ENCODE results near the gene CFAP97D1. TPM values are rescaled to one million over a fixed set of nuclear protein-coding genes. Genes with fewer than 3 reads are reported as not detected.
"Not testable (repeated sequence)": the region's sequence is repeated elsewhere in the genome, so short reads cannot be mapped to it uniquely, and the experiment has no call there.

Gene CFAP97D1
- total RNA-seq, 3 donors from 2014 or later = not detected

DNA sequence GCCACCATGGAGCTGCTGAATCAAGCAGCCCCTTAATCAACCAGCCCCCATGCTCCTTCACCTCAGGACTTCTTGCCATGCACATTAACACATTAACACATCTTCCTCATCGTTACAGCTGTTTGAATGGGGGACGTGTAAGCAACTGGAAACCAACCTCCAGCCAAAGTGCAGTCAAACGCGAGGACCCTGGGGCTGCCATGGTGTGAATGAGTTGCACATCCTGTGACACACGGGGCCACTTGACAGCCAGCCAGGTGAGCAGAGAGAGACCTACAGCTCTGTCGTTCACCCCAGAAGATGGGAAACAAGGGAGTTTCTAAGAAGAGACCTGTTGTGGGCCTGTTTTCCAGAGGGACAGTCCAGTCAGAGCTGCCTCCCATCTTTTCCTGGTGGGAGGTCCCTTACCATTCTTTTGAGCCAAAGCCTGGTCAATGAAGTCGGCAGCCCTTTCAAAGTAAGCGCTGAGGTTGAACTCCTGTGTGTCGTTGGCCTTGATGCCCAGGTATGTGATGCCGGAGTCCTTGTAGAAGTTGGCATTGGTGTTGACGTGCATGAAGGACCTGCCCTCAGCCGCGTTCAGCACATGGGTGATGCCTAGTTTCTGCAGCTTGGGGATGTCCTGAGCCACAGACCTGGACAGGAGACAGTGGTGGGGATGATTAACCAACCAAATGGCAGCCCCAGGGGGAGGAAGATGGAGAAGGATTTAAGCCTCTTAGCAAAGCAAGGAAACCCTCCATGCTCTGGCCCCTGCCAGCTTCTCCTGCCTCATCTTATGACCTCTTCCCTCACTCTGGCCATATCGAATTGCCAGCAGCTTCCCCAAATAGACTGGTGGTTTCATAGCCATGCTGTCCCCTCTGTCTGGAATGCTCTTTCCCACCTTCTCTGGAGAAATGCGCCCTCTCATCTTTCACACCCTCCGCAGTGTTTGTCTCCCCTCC is 5.7 kb upstream of the CFAP97D1 start:
- H3K9me3 Mint-ChIP-seq = no peaks in the 10 kb centered on the region
- H3K36me3 Mint-ChIP-seq (ENCODE audit: insufficient read depth) = peaks cover 11% of the 10 kb centered on the region
- DNase-seq (no peak), ATAC-seq (no peak)
- no peak overlapping the region for H3K4me3 Mint-ChIP-seq
- no peaks in the 10 kb centered on the region for H3K27me3 Mint-ChIP-seq (ENCODE audit: low read depth)
- peaks cover 12% of the 10 kb centered on the region for H3K4me1 Mint-ChIP-seq (ENCODE audit: low read depth)

DNA sequence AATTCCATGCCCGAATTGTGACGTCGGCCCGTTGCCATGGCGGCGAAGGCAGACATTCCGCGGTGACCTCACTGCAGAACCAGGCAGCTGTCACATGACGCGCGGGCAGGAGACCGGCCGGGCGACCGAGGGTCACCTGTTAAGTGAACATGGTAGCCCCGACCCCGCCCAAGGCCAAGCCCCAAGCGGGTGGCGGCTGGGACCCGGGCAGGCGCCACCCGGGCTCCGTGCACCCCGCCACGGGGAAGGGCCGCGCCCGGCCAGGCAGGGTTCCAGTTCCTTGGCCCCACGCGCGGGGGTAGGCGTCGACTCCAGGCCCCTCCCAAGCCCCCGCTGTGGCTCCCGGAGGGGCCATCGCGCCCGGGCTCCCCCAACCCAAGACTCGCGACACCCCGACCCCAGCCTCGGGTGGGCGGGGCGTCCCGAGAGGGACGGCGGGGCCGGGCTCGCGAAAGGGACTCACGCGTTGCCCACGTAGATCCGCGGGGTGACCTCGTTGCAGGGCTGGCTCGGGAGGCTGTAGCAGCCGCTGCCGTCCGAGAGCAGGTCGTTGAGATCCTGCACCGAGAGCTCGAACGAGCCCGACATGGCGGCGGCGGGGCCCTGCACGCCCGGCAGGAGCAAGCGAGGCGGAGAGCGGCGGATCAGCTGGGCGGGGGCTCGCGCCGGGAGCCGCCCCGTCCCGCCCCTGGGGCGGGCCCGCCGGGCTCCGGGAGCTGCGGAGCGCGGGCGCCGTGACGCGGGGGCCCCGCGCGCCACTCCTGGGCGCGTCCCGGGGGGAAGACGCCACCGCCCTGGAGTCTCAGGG is 1.7 kb upstream of the CFAP97D1 start, which contains the start of gene DUSP3:
TSS of gene DUSP3 (minus strand) at position 641 of the 808 bp plus-strand sequence. CDS start at position 588, 53 bp downstream.
- H3K36me3 Mint-ChIP-seq (ENCODE audit: insufficient read depth) = no peaks in the 10 kb centered on the region
- peaks cover 24% of the 10 kb centered on the region for H3K27me3 Mint-ChIP-seq (ENCODE audit: low read depth)
- H3K4me1 Mint-ChIP-seq (ENCODE audit: low read depth) = peaks cover 10% of the 10 kb centered on the region
- peak; percentile 98 to 99 for ATAC-seq
- no peaks in the 10 kb centered on the region for H3K9me3 Mint-ChIP-seq
- peak; percentile 62 for DNase-seq
- H3K4me3 Mint-ChIP-seq = peak within 1 kb of the TSS; percentile 85

DNA sequence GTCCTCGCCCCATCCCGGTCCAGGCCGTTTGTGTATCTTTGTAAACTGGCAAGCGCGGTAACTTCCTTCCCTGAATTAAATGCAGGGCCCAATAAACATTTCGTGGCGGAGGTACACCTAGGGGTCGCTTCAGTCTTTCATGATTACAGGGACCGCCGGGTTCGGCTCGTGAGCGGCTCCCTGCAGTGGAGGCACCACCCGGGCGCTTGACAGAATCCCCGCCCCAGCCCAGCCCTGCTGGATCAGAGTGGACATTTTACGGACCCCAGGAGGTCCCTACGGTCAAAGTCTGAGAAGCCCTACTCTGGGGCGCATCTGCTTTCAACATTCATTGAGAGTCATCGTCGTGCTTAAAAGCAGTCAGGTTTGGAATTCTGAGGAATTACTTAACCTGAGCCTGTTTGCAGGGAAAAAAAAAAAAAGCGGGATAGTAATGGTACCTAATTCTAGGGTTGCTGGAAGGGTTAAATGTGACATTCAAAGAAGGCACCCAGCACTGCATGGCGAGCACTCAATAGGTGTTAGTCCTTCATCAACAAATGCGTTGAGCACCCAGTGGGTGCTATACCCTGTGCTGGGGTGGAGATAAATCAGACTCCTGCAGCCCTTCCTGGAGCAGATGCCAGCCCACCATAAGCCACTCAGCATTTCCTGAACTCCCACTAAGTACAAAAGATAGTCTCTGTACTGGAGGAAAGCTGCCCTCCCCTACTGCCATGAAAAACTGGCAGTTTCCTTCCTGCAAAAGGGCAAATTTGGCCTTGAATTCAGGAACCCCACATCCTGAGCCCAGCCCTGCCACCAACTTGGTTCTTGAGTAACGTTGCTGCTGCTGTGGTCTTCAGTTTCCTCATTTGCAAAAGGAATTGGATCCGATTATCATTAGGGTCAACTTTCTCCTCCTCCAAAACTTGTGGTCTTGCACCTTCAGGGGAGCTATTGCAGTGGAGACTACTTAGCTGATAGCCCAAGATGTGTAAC is 800 bp upstream of the CFAP97D1 start:
- Mint-ChIP-seq H3K9me3 (no peaks in the 10 kb centered on the region), H3K27me3 (ENCODE audit: low read depth) (peaks cover 32% of the 10 kb centered on the region), H3K36me3 (ENCODE audit: insufficient read depth) (no peaks in the 10 kb centered on the region), H3K4me3 (peak overlapping the region; percentile 76), H3K4me1 (ENCODE audit: low read depth) (peaks cover 10% of the 10 kb centered on the region)
- ATAC-seq (peak; percentile 32 to 47), DNase-seq (no peak)

DNA sequence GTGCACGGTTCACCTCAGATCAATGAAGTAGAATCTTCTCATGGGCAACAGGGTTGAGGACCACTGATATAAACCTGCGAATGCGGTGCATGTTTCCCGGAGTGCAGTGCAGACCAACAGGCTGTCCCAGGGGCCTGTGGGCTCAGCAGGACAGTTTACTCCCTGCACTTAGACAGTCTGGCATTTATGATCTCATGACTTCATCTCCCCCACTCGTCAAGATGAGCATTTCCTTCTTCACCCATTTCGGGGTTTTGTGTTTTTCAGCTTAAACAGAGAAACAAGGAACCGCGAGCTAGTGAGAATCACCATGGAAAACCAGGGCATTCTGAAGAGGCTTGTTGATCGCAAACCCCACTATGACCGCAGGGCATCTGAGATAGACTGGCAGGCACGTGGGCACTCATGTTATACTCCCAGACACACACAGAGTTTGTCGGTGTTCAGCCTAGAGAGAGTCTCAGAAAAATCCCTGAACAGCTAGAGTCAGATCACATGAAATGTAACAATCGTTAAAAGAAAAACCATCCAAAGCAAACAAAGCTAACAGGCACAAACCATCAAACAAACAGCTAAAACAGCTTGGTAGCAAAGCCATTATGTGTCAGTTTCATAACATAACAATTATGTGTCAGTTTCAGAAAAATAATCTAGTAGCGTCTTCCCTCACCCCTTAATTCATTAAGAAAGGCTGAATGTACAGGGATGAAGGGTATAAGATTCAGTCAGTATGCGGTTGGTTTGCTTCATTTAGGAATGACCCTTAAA is 2.9 kb downstream of the CFAP97D1 start:
- H3K9me3 Mint-ChIP-seq = no peaks in the 10 kb centered on the region
- DNase-seq = no peak
- no peaks in the 10 kb centered on the region for H3K36me3 Mint-ChIP-seq (ENCODE audit: insufficient read depth)
- no peak overlapping the region for H3K4me3 Mint-ChIP-seq
- peaks cover 36% of the 10 kb centered on the region for H3K27me3 Mint-ChIP-seq (ENCODE audit: low read depth)
- no peak for ATAC-seq
- peaks cover 4% of the 10 kb centered on the region for H3K4me1 Mint-ChIP-seq (ENCODE audit: low read depth)

DNA sequence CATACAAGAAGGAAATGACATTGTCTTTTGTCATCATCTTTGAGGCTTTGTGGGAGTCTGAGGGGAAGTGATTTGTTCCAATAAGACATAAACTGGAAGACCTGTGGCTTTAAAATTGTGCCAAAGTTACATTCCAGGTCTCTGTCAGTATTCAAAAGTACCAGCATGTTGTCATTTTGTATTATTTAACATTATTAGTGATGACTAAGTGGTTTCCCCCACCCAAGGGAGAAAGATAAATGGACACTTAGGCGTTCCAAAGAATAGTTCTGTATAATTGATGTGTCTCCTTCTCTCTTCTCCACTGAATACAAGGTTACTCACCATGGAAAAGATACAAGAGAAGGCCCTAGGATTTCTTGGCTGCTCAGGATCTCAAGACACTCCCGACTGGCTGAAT is 3.8 kb downstream of the CFAP97D1 start:
- ATAC-seq = no peak
- DNase-seq = no peak
- no peaks in the 10 kb centered on the region for H3K9me3 Mint-ChIP-seq
- H3K4me1 Mint-ChIP-seq (ENCODE audit: low read depth) = peaks cover 4% of the 10 kb centered on the region
- no peaks in the 10 kb centered on the region for H3K36me3 Mint-ChIP-seq (ENCODE audit: insufficient read depth)
- peaks cover 36% of the 10 kb centered on the region for H3K27me3 Mint-ChIP-seq (ENCODE audit: low read depth)
- H3K4me3 Mint-ChIP-seq = no peak overlapping the region

DNA sequence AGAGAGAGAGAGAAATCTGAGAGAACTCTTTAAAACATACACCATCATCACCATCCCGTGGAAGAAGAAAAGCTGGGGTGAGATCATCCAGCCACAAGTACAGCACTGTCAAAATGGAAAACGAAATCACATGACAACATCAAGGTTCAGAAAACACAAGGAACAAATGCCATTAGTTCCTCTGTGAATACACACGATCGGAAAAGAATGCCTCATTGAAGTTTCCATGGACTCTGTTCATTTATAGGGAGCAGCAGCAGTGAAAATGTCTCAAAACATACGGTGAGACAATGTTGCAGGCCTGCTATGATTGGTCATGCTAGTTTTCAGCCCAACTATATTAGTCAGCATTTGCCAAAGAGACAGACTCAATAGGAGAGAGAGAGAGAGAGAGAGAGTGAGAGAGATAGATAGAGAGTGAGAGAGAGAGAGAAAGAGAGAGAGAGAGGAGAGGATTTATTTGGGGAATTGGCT is 4.4 kb downstream of the CFAP97D1 start:
- DNase-seq (no peak), ATAC-seq (no peak)
- Mint-ChIP-seq H3K9me3 (no peaks in the 10 kb centered on the region), H3K27me3 (ENCODE audit: low read depth) (peaks cover 36% of the 10 kb centered on the region), H3K4me1 (ENCODE audit: low read depth) (no peaks in the 10 kb centered on the region), H3K36me3 (ENCODE audit: insufficient read depth) (no peaks in the 10 kb centered on the region), H3K4me3 (no peak overlapping the region)

DNA sequence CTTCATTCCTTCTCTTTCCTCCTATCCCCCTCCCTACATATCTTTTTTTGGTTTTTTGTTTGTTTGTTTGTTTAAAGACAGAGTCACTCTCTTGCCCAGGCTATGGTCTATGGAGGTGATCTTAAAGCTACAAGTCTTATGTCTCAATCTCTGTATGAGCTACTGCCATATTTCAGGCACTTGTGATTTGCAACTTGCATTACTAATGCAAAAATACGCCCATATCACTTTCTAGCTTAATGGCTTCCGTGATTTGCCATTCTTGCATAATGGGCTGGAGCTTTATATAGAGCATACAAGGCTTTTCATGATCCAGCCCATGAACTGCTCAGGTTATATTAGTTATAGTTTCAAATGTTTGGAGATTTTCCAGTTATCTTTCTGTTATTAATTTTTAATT is 7.5 kb downstream of the CFAP97D1 start:
- peaks cover 29% of the 10 kb centered on the region for H3K27me3 Mint-ChIP-seq (ENCODE audit: low read depth)
- ATAC-seq (no peak), DNase-seq (no peak)
- no peaks in the 10 kb centered on the region for H3K36me3 Mint-ChIP-seq (ENCODE audit: insufficient read depth)
- no peaks in the 10 kb centered on the region for H3K9me3 Mint-ChIP-seq
- no peak overlapping the region for H3K4me3 Mint-ChIP-seq
- H3K4me1 Mint-ChIP-seq (ENCODE audit: low read depth) = peaks cover 3% of the 10 kb centered on the region

DNA sequence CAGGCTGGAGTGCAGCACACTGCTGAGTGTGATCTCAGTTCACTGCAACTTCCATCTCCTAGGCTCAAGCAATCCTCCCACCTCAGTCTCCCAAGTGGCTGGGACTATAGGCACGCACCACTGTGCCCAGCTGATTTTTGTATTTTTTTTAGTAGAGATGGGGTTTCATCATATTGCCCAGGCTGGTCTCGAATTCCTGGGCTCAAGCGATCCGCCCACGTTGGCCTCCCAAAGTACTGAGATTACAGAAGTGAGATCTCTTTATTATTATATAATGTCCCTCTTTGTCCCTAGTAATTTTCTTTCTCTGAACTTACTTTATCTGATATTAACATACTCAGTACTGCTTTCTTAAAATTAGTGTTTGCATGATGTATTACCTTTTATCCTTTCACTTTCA is 8.3 kb downstream of the CFAP97D1 start:
- Mint-ChIP-seq H3K27me3 (ENCODE audit: low read depth) (peaks cover 27% of the 10 kb centered on the region), H3K36me3 (ENCODE audit: insufficient read depth) (no peaks in the 10 kb centered on the region), H3K4me3 (no peak overlapping the region), H3K9me3 (no peaks in the 10 kb centered on the region), H3K4me1 (ENCODE audit: low read depth) (peaks cover 3% of the 10 kb centered on the region)
- DNase-seq (no peak), ATAC-seq (no peak)

DNA sequence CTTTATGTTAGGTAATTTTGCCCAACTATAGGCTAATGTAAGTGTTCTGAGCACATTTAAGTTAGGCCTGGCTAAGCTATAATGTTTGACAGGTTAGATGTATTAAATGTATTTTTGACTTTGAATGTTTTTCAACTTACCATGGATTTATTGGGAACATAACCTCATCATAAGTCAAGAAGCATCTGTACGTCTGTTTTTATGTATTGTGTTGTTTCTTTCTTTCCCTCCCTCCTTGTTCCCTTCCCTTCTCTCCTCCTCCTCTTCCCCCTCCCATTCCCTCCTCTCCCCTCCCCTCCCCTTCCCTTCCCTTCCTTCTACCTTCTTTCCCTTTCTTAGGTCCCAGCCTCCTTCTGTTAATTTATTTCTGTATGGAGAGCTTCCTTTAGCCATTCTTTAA is 9.2 kb downstream of the CFAP97D1 start:
- H3K27me3 Mint-ChIP-seq (ENCODE audit: low read depth) = peaks cover 23% of the 10 kb centered on the region
- no peak for DNase-seq
- ATAC-seq = no peak
- no peaks in the 10 kb centered on the region for H3K36me3 Mint-ChIP-seq (ENCODE audit: insufficient read depth)
- H3K4me3 Mint-ChIP-seq = no peak overlapping the region
- H3K9me3 Mint-ChIP-seq = no peaks in the 10 kb centered on the region
- peaks cover 3% of the 10 kb centered on the region for H3K4me1 Mint-ChIP-seq (ENCODE audit: low read depth)

DNA sequence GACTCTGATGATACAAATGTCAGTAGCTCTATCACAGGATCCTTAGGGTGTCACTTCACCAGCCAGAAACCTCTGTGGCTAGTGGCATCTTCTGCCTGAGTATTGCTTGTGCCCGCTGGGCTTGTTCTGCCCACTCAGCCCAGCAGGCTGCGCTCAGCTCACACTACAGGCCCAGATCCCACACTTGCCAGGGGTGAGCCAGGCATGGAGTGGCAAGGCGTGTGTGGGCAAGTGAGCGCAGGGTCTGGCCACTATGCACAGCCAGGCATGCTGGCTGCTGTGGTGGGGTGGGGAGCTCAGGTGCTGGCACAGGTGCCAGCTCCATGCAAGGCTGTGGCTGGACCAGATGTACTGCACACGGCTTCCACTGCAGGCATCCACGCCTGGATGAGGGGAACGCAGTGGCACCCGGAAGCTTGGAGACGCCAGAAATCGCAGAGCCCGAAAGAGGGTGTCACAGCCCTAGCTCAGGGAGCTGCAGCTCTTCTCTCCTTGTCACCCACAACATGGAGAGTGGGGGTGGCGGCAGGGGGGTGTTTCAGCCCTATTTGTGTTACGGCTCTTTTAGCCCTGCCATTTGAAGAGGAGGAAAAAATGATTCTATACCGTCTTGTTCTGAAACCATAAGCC is 10.2 kb downstream of the CFAP97D1 start:
- Mint-ChIP-seq H3K4me1 (ENCODE audit: low read depth) (peaks cover 3% of the 10 kb centered on the region), H3K9me3 (no peaks in the 10 kb centered on the region), H3K4me3 (no peak overlapping the region), H3K36me3 (ENCODE audit: insufficient read depth) (no peaks in the 10 kb centered on the region), H3K27me3 (ENCODE audit: low read depth) (peaks cover 26% of the 10 kb centered on the region)
- ATAC-seq = no peak
- no peak for DNase-seq

DNA sequence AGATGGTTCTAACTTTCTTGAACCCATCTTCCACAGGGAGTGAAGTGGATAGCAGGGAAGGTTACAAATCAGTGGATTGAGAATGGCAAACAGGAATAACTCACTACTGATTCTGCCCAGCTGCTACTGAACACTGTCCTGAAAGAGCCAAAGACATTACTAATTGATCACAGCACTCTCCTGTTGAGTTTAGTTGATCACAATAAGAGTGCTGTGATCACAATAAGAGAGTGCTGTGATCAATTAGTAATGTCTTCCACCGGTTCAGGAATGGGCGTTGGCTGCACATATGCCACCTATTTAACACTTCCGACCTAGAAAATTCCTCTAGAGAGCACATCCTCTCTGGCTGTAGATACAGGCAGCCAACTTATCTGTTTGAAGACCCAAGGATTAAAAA is 11.4 kb downstream of the CFAP97D1 start:
- H3K4me3 Mint-ChIP-seq = no peak overlapping the region
- no peaks in the 10 kb centered on the region for H3K36me3 Mint-ChIP-seq (ENCODE audit: insufficient read depth)
- no peaks in the 10 kb centered on the region for H3K9me3 Mint-ChIP-seq
- H3K4me1 Mint-ChIP-seq (ENCODE audit: low read depth) = peaks cover 3% of the 10 kb centered on the region
- H3K27me3 Mint-ChIP-seq (ENCODE audit: low read depth) = peaks cover 34% of the 10 kb centered on the region
- DNase-seq = no peak
- ATAC-seq = peak in 1 of 2 donors; percentile 25

DNA sequence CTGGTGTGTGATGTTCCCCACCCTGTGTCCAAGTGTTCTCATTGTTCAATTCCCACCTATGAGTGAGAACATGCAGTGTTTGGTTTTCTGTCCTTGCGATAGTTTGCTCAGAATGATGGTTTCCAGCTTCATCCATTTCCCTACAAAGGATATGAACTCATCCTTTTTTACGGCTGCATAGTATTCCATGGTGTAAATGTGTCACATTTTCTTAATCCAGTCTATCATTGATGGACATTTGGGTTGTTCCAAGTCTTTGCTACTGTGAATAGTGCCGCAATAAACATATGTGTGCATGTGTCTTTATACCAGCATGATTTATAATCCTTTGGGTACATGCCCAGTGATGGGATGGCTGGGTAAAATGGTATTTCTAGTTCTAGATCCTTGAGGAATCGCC is 12.4 kb downstream of the CFAP97D1 start:
- not testable (repeated sequence) for H3K4me1 Mint-ChIP-seq (ENCODE audit: low read depth); H3K4me3 Mint-ChIP-seq; DNase-seq; H3K9me3 Mint-ChIP-seq; H3K36me3 Mint-ChIP-seq (ENCODE audit: insufficient read depth); ATAC-seq
- H3K27me3 Mint-ChIP-seq (ENCODE audit: low read depth) = peaks cover 41% of the 10 kb centered on the region

DNA sequence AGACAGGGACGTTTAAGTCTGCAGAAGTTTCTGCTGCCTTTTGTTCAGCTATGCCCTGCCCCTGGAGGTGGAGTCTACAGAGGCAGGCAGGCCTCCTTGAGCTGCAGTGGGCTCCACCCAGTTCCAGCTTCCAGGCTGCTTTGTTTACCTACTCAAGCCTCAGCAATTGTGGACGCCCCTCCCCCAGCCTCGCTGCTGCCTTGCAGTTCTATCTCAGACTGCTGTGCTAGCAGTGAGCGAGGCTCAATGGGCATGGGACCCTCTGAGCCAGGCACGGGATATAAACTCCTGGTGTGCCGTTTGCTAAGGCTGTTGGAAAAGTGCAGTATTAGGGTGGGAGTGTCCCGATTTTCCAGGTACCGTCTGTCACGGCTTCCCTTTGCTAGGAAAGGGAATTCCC is 17.8 kb downstream of the CFAP97D1 start:
- not testable (repeated sequence) for H3K4me1 Mint-ChIP-seq (ENCODE audit: low read depth); H3K4me3 Mint-ChIP-seq; ATAC-seq; H3K9me3 Mint-ChIP-seq; H3K36me3 Mint-ChIP-seq (ENCODE audit: insufficient read depth); DNase-seq
- peaks cover 41% of the 10 kb centered on the region for H3K27me3 Mint-ChIP-seq (ENCODE audit: low read depth)
